GM18907 (cell line): ENCODE data around the gene RNF25.

Experiments
- ATAC-seq: cut with Tn5 transposase; IDR thresholded peaks from one replicate; pipeline ENCODE4 v1.9.1; 2021; ENCODE audit warnings: mild to moderate bottlenecking, moderate library complexity; ENCODE audit not compliant: unreplicated experiment

Gene RNF25

GRCh38 chr2:218631837-218632236, 40.0 kb downstream of the RNF25 start:
- no peak for ATAC-seq

- ATAC-seq = no peak
Measured at GRCh38 chr2:218627939-218628338, 43.9 kb downstream of the RNF25 start.

- ATAC-seq = no peak
Measured at GRCh38 chr2:218626369-218626768, 45.4 kb downstream of the RNF25 start.

- ATAC-seq = no peak
Measured at GRCh38 chr2:218623366-218623705, 48.5 kb downstream of the RNF25 start.

GRCh38 chr2:218622606-218623365, 49.0 kb downstream of the RNF25 start:
- ATAC-seq = no peak

- no peak for ATAC-seq
Measured at GRCh38 chr2:218621007-218621406, 50.8 kb downstream of the RNF25 start.

- no peak for ATAC-seq
Measured at GRCh38 chr2:218618102-218618860, 53.5 kb downstream of the RNF25 start.

GRCh38 chr2:218615868-218616315, 55.9 kb downstream of the RNF25 start:
- no peak for ATAC-seq
